GM12874 (cell line): ENCODE measurements around the gene XRCC1.

Source experiments
- TF ChIP-seq, protein P1 (sequence below): IDR thresholded peaks from 2 replicates; pipeline ENCODE4 v1.5.1; 2011; ENCODE audit warnings: low read depth, mild to moderate bottlenecking, control low read depth, low read length, moderate library complexity; ENCODE audit not compliant: insufficient read depth

XRCC1 gene

DNA sequence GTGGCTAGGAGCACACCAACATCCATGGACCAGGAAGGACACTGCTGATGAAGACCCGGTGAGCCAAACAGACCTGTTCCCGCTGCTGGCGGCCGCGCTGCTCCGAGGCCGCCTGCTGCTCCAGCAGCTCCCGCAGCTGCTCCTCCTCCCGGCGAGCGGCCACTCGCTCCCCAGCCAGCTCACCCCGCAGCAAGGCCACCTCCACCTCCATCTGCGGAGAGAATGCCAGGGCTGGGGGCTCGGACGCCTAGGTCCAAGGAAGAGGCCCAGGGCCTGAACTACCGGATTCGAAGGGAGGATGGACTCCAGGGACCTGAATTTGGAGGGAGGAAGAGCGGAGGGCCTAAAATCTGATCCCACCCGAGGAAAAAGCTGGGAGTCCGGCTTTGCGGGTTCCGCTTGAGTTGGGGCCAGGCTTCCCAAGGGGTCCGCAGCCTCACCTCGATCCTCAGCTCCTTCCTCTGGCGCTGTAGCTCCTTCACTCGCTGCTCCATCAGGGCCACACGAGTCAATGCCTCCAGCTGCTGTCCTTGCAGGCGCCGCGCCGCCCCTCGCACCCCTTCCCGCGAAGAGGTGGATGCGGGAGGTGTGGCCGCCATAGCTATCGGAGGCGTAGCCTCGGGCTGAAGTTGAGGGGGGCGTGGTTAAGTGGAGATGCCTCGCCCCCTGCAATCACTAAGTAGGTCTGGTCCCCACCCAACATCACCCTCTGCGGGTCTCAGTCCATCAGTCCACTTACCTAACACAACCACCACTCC lies 73.5 kb downstream of the XRCC1 start:
- TF ChIP-seq, protein P1, sequence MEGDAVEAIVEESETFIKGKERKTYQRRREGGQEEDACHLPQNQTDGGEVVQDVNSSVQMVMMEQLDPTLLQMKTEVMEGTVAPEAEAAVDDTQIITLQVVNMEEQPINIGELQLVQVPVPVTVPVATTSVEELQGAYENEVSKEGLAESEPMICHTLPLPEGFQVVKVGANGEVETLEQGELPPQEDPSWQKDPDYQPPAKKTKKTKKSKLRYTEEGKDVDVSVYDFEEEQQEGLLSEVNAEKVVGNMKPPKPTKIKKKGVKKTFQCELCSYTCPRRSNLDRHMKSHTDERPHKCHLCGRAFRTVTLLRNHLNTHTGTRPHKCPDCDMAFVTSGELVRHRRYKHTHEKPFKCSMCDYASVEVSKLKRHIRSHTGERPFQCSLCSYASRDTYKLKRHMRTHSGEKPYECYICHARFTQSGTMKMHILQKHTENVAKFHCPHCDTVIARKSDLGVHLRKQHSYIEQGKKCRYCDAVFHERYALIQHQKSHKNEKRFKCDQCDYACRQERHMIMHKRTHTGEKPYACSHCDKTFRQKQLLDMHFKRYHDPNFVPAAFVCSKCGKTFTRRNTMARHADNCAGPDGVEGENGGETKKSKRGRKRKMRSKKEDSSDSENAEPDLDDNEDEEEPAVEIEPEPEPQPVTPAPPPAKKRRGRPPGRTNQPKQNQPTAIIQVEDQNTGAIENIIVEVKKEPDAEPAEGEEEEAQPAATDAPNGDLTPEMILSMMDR = no peak

GRCh38 chr19:43499042-43499441 lies 76.3 kb downstream of the XRCC1 start:
- TF ChIP-seq, protein P1 = no peak

DNA sequence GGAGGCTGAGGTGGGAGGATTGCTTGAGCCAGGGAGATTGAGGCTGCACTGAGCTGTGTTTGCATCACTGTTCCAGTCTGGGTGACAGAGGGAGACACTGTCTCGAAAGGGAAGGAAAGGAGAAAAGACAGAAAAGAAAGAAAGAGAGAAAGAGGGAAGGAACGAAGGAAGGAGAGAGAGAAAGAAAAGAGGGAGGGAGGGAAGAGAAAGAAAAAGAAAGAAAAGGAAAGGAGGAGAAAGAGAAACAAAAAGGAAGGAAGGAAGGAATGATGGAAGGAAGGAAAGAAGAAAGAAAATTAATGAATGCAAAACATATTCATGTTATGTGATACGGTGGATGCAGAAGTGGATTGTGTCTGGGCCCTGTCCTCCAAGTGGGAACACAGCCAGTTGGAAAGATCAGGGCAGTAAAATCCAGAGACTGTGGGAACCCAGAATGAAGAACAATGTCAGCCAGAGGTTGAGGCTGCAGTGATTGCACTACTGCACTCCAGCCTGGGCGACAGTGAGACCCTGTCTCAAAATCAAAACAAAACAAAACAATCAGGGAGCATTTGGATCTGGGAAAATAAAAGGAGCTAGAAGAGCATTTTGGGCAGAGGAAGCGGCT lies 77.0 kb downstream of the XRCC1 start:
- TF ChIP-seq, protein P1 = no peak

DNA sequence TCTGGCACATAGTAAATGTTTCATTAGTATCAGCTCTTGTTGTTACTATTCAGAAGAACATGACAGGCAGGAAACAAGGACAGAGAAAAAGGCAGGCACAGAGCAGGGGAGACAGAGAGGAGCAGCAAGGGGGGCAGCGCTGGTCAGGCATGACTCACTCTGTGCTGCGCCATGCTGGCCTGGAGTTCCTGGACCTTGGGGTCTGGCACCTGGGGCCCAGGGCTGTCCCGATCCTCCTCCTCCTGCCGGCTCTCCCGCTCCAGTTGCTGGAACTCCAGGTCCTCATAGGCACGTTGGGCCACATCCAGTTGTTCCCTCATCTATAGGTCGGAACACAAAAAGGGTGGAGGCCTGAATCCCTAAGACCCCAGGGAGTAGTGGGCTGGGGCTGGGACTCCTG lies 78.4 kb downstream of the XRCC1 start:
- TF ChIP-seq, protein P1 = no peak

DNA sequence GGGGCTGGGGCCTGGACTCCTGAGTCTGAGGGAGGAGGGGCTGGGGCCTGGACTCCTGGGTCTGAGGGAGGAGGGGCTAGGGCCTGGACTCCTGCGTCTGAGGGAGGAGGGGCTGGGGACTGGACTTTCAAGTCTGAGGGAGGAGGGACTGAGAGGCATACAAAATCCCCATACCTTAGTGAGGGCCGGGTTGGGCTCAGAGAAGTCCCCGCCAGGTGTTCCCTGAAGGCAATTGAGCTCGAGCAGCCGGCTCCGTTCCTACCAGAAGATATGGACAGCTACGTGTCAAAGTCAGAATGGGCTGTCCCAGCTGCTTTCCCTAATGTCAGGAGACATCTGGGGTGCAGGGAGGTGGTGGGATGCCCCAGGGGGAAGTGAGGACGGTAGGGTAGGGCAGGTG lies 80.2 kb downstream of the XRCC1 start:
- TF ChIP-seq, protein P1 = no peak
